ENCODE measurements around the gene SPRED2.

DNA sequence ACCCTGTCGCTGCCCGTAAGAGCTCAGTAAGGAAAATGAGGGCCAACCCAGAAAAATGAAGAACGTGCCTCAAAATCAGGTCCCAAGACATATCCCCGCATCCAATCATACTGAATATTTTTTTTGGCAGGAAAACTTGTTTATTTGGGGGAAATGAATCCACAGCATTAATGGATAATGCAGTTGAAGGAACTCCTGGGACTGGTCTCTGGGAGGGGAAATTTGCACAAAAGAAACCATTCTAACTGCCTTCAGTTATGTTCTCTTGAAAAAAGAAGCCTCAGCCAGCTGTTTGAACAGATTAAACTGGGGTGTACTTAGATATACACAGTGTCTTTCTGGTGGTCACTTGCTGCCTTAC lies 61.3 kb downstream of the SPRED2 start:
- no peak for TF ChIP-seq YY1 (IDR thresholded peaks at IDR 0.05; ENCODE audit: insufficient read depth, insufficient read length)
- no peak for TF ChIP-seq SUZ12 (IDR thresholded peaks at IDR 0.05; ENCODE audit: extremely low read depth, insufficient read depth, insufficient read length)
- TF ChIP-seq ZNF274 (IDR thresholded peaks at IDR 0.05; ENCODE audit: low read depth, low read length): no peak
